NCI-H446 (cell line): ENCODE measurements around the gene ENTPD1.
A peak's percentile ranks its signal among the peaks of the same experiment; 100 is the strongest.

ENCODE experiments used
- DNase-seq, 2 experiments: peaks; one replicate each; lab custom pipeline; 2025; lab: John Stamatoyannopoulos, UW

Gene ENTPD1

GRCh38 chr10:95832216-95833041, 76.5 kb downstream of the ENTPD1 start:
- DNase-seq = no peak

GRCh38 chr10:95833042-95833610, 77.2 kb downstream of the ENTPD1 start:
- no peak for DNase-seq

DNA sequence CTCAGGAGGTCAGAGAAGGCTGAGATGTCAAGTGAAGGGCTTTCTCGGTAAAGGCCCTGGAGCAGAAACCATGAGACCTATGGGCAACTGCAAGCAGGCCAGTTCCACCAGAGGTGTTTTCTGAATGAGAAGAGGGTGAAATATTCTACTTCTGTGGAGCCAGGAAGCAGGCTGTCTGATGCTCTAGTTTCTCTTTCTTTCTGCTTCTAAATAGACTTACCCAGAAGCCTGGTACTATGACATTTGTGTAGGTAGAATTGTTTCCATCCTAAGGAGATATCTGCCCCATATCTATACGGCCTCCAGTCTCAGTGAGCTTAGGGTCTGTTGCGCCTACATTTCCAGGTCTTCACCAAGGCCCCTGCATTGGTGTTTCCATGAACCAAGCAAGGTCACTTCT, 78.4 kb downstream of the ENTPD1 start:
- DNase-seq = no peak

DNA sequence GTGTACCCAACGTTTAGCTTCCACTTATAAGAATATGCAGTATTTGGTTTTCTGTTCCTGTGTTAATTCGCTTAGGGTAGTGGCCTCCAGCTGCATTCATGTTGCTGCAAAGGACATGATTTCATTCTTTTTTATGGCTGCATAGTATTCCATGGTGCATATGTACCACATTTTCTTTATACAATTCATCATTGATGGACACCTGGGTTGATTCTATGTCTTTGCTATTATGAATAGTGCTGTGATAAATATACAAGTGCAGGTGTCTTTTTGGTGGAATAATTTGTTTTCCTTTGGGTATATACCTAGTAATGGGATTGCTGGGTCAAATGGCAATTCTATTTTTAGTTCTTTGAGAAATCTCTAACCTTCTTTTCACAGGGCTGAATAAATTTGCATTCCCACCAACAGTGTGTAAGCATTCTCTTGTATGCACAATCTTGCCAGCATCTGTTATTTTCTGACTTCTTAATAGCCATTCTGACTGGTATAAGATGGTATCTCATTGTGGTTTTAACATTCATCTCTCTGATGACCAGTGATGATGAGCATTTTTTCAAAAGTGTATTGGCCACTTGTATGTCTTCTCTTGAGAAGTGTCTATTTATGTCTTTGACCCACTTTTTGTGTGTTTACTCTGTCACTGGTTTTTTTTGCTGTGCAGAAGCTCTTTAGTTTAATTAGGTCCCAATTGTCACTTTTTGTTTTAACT, 79.3 kb downstream of the ENTPD1 start:
- no peak for DNase-seq

DNA sequence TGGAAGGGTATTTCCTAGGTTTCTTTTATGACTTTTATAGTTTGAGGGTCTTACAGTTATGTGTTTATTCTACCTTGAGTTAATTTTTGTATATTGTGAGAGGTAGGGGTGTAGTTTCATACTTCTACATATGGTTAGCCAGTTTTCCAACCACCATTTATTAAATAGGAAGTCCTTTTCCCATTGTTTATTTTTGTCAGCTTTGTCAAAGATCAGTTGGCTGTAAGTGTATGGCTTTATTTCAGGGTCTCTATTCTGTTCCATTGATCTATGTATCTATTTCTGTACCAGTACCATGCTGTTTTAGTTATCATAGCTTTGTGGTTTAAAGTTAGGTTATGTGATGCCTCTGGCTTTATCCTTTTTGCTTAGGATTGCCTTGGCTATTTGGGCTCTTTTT, 79.9 kb downstream of the ENTPD1 start:
- no peak for DNase-seq

DNA sequence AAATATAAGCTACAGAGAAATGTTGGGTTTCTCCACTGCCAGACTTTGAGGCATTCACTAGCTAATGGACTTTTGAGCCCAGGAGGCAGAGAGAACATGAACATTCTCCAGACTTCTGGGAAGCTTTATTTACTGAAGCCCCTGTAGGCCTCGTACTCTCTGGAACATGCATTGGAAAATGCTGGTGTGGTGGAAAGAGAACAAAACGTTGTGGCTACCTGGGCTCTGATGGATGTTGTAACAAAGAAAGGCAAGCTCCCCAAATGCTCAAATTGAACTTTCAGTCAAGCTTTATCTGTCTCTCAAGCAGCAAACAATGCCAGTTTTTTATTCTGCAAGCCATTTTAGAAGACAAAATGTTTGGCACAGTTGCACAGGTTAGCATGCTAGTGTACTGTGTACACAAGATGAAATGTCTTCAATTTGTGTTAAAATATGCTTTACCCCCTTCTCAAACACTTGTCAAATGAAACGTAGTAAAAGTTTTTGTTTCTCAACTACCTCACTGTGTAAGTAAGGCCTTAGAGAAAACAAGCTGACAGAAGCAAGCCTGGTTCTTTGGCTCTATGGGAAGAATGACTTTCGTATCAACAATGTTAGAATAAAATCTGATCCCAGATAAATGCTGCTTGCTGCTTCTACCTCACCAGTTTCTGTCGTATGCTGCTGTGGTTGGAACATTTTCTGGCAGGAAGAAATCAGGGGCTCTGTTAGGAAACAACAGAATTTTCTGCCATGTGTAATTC, 80.8 kb downstream of the ENTPD1 start:
- DNase-seq = no peak

- DNase-seq = no peak
Measured at GRCh38 chr10:95837356-95837776, 81.4 kb downstream of the ENTPD1 start.

DNA sequence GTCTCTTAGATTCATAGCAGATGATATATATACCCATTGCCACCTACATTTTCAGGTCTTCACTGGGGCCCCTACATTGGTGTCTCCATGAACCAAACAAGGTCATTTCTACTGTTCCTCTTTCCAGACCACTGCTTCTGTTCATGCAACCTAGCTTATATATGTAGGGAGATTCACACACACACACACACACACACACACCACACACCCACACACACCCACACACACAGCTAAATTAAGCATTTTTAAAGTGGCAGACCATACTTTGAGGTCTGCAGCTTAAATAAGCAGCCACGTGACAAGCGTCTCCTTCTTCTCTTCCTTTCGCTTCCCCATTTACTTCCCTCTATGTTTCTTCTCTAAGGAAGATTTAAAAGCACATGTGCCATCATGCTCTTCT, 81.8 kb downstream of the ENTPD1 start:
- no peak for DNase-seq

GRCh38 chr10:95840121-95840520, 84.2 kb downstream of the ENTPD1 start:
- no peak for DNase-seq

- DNase-seq = no peak
Measured at GRCh38 chr10:95840681-95841080, 84.7 kb downstream of the ENTPD1 start.

GRCh38 chr10:95841661-95842498, 85.9 kb downstream of the ENTPD1 start:
- DNase-seq = peak in 1 of 2 experiments; percentile 44

GRCh38 chr10:95845411-95845810, 89.4 kb downstream of the ENTPD1 start:
- no peak for DNase-seq

DNA sequence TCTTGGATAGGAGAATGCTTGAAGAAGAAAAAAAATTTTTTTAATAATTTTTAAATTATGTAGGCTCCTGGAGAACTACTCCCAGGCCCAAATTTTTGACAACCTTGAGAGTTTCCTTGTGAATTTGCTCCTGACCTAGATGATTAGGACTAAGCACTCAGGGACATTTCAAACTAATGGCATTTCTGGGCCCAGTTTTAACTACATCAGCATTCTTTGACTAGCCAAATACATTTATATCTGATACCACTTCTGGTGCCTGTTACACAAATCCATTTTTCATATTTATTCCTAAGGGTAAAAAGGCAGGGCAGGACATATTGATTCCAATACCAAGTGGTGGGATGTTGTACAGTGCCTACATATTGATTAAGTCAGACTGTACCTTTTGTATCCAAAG, 91.0 kb downstream of the ENTPD1 start:
- DNase-seq = no peak

DNA sequence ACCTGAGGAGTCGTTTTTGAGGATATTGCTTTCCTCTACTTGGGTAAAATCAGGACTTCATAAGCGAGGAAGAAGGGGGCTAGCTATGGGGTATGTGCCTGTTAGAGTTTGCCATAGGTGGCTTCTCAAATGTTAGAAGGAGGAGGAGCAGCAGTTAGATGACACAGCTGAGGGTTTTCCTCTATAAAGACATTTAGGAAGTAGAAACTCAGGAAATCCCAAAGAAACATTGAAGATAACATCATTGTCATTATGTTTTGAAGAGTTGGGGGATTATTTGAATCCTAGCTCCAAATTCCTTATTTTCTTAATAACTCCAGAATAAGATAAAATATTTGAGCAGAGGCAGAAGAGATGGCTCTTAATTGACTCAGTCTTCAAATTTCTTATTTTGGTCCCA, 92.9 kb downstream of the ENTPD1 start:
- DNase-seq = no peak

GRCh38 chr10:95850791-95851190, 94.8 kb downstream of the ENTPD1 start:
- DNase-seq = no peak

DNA sequence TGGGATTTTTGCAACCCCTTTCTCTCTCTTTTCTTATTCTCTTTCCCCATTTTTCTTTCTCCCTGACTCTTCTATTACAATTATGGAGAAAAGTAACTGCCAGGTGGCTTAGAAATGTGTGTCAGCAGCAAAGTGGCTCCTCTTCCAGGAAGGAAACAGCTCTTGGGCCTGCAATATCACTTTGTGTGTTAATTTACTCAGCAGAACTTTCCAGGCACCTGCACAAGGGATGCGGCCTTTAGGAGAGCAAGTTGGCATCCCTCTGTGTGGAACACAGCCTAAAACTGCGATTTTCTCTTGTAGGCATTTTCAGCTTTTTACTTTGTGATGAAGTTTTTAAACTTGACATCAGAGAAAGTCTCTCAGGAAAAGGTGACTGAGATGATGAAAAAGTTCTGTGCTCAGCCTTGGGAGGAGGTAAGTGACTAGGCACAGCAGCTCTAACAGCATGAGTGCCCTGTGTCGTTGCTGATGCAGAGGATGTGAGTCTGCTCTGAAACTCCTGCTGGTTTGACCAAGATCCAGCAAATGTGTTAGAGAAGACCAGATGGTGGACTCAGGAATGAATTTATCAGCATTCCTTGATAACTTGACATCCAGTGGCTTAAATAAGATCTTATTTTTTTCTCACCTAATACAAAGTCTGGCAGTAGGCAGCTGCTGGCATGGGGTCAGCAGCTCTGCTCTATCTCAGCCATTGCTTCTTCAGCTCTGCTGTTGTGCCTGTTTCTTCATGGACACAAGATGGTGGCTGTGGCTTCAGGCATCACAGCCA, 104.4 kb downstream of the ENTPD1 start:
- no peak for DNase-seq

DNA sequence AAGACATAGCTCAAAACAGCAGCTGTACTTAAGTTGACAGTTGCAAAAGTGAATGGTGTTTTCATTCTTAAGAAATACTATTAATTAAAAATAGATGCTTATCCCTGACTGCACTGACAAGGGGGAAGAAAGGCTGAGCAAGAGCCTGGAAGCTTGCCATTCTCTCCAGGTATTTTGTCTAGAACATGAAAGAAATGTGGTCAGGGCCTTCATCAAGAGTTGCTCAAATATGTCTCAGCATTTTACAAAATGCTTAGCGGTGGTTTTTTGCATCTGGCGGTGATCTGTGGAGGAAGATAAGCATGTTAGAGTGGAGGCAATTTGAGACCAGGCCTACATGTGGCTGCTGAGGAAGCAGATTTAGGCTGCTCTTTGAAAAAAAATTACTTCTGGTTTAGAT, 105.4 kb downstream of the ENTPD1 start:
- no peak for DNase-seq

- DNase-seq = no peak
Measured at GRCh38 chr10:95864906-95865813, 109.2 kb downstream of the ENTPD1 start.

DNA sequence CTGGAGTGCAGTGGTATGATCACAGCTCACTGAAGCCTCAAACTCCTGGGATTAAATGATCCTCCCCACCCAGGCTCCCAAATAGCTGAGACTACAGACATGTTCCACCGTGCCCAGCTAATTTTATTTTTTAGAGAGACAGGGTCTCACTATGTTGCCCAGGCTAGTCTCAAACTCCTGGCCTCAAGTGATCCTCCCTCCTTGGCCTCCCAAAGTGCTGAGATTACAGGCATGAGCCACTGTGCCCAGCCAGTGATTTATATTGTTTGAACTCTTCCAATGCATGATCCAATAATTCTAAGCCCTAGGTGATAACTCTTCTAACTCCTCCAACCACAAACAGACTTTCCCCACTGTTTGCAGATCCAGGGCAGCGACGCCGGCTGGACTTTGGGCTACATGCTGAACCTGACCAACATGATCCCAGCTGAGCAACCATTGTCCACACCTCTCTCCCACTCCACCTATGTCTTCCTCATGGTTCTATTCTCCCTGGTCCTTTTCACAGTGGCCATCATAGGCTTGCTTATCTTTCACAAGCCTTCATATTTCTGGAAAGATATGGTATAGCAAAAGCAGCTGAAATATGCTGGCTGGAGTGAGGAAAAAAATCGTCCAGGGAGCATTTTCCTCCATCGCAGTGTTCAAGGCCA, 110.0 kb downstream of the ENTPD1 start:
- DNase-seq = no peak
